BE2C (cell line): Measurements from ENCODE around the gene TPRKB.
"Not testable (repeated sequence)": the region's sequence is repeated elsewhere in the genome, so short reads cannot be mapped to it uniquely, and the experiment has no call there.

Experiments
- DNase-seq: peaks from one replicate; pipeline ENCODE4 v3.0.0-alpha.2; 2020
- H3K27me3 ChIP-seq: fragments of 250-450 bp; sonication (Bioruptor Pico); 2 replicates; pipeline ENCODE4 v1.5.1; 2020; ENCODE audit warnings: mild to moderate bottlenecking
- H3K36me3 ChIP-seq: fragments of 250-450 bp; sonication (Bioruptor Pico); 2 replicates; pipeline ENCODE4 v1.5.1; 2020; ENCODE audit warnings: mild to moderate bottlenecking
- H3K4me1 ChIP-seq: fragments of 250-450 bp; sonication (Bioruptor Pico); 2 replicates; pipeline ENCODE4 v1.5.1; 2020
- H3K4me3 ChIP-seq: 2 replicates; pipeline ENCODE4 v1.5.1; 2011; ENCODE audit warnings: low read depth, low read length
- H3K9me3 ChIP-seq: fragments of 250-450 bp; sonication (Bioruptor Pico); 2 replicates; pipeline ENCODE4 v1.5.1; 2020
- CTCF ChIP-seq: IDR thresholded peaks from 2 replicates; pipeline ENCODE4 v1.5.1; 2012; ENCODE audit warnings: mild to moderate bottlenecking, low read depth, low read length

Gene TPRKB

GRCh38 chr2:73728043-73728442 is 9.1 kb downstream of the TPRKB start:
- Histone ChIP-seq H3K4me3 (no peak overlapping the region), H3K36me3 (no peaks in the 10 kb centered on the region), H3K9me3 (no peaks in the 10 kb centered on the region), H3K4me1 (no peaks in the 10 kb centered on the region), H3K27me3 (no peaks in the 10 kb centered on the region)
- TF ChIP-seq CTCF: no peak
- no peak for DNase-seq

GRCh38 chr2:73726657-73727056 is 10.5 kb downstream of the TPRKB start:
- H3K36me3 ChIP-seq, H3K9me3 ChIP-seq, H3K4me1 ChIP-seq, H3K4me3 ChIP-seq, DNase-seq, H3K27me3 ChIP-seq: not testable (repeated sequence)

- Histone ChIP-seq H3K27me3 (no peaks in the 10 kb centered on the region), H3K4me1 (no peaks in the 10 kb centered on the region), H3K4me3 (no peak overlapping the region), H3K36me3 (no peaks in the 10 kb centered on the region), H3K9me3 (no peaks in the 10 kb centered on the region)
- TF ChIP-seq CTCF: no peak
- DNase-seq: no peak
Measured at GRCh38 chr2:73718851-73719621, 18.1 kb downstream of the TPRKB start.

- no peak for DNase-seq
- Histone ChIP-seq H3K4me1 (no peaks in the 10 kb centered on the region), H3K9me3 (no peaks in the 10 kb centered on the region), H3K36me3 (no peaks in the 10 kb centered on the region), H3K4me3 (no peak overlapping the region), H3K27me3 (no peaks in the 10 kb centered on the region)
- no peak for TF ChIP-seq CTCF
Measured at GRCh38 chr2:73718421-73718820, 18.7 kb downstream of the TPRKB start.

- H3K36me3 ChIP-seq, DNase-seq, H3K9me3 ChIP-seq, H3K4me1 ChIP-seq, H3K4me3 ChIP-seq, H3K27me3 ChIP-seq: not testable (repeated sequence)
Measured at GRCh38 chr2:73717695-73718094, 19.4 kb downstream of the TPRKB start.

- Histone ChIP-seq H3K4me1 (no peaks in the 10 kb centered on the region), H3K27me3 (no peaks in the 10 kb centered on the region), H3K9me3 (no peaks in the 10 kb centered on the region), H3K4me3 (no peak overlapping the region), H3K36me3 (no peaks in the 10 kb centered on the region)
- DNase-seq: no peak
- TF ChIP-seq CTCF: no peak
Measured at GRCh38 chr2:73717251-73717606, 19.9 kb downstream of the TPRKB start.

GRCh38 chr2:73716543-73717250 is 20.4 kb downstream of the TPRKB start:
- H3K4me3 ChIP-seq: no peak overlapping the region
- H3K27me3 ChIP-seq: no peaks in the 10 kb centered on the region
- H3K9me3 ChIP-seq: no peaks in the 10 kb centered on the region
- no peak for DNase-seq
- no peaks in the 10 kb centered on the region for H3K4me1 ChIP-seq
- no peak for TF ChIP-seq CTCF
- no peaks in the 10 kb centered on the region for H3K36me3 ChIP-seq
